Stimulated activated CD8-positive, alpha-beta memory T cell treated with anti-CD3 and anti-CD28 coated beads, Interleukin-15, amount 100 ng/mL, for 1 hour (primary cell): ENCODE measurements around the gene POC5.
A peak's percentile ranks its signal among the peaks of the same experiment; 100 is the strongest.
"Not testable (repeated sequence)": the region's sequence is repeated elsewhere in the genome, so short reads cannot be mapped to it uniquely, and the experiment has no call there.

ENCODE experiments used
- DNase-seq: peaks from one replicate; pipeline ENCODE4 v3.0.0-alpha.2; 2020; ENCODE audit warnings: low read depth

POC5 gene, protein sequence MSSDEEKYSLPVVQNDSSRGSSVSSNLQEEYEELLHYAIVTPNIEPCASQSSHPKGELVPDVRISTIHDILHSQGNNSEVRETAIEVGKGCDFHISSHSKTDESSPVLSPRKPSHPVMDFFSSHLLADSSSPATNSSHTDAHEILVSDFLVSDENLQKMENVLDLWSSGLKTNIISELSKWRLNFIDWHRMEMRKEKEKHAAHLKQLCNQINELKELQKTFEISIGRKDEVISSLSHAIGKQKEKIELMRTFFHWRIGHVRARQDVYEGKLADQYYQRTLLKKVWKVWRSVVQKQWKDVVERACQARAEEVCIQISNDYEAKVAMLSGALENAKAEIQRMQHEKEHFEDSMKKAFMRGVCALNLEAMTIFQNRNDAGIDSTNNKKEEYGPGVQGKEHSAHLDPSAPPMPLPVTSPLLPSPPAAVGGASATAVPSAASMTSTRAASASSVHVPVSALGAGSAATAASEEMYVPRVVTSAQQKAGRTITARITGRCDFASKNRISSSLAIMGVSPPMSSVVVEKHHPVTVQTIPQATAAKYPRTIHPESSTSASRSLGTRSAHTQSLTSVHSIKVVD

DNA sequence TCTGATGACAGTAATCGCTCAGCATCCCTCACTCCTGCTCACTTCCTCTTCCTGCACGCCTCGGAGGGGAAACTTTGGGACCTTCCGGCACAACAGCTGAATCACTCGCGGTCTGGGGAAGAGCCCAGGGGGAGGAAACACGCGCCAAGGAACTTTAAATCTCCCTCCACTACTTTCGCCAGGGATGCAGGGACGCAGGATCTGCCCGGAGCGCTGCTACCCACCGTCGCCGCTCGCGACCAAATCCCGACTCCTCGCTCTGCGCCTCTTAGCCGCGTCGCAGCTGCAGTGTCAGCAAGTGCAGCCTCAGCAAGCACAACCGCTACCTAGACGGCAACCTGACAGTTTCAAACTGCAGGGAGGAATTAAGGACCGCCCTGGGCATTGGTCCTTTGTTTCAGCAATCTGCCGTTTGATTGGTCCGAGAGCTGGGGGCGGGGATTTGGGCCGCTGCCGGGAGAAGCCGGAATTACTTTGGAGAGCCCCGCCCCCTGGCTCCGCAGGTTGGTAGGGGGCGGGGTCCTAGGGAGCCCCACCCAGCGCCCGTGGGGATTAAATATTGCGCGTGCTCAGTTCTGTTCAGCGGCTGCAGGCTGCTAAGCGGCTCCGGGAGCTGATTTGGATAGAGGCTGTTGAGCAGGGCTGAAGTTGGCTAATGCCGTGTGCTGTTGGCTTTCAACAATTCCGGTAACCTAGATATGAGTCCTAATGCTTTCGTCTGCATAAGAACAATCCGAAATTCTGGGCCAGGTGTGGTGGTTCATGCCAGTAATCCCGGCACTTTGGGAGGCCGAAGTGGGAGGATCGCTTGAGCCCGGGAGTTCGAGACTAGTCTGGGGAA is at the start of gene POC5:
Gene POC5 (minus strand): TSS at position 356 of the 841 bp plus-strand sequence. CDS start 4,500 bp downstream, outside the sequence.
- peak; percentile 97 for DNase-seq

DNA sequence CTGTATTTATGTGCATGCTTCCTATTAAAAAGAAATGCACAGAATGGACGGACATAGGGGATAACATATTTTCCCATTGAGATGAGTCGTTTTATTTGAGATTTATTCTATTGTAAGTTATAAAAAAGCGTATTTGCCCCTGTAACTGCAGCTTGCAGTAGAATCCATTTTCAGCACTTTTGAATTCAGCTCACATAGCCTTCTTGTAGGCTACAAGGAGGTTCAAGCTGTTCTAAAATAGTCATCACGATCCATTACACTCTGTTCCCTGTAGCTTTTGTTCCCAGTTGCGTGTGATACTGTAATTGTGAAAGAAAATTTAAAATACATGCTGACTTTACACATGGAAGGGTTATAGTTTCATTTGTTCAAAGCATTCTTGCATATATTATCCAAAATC is 40.9 kb upstream of the POC5 start:
- DNase-seq: no peak

DNA sequence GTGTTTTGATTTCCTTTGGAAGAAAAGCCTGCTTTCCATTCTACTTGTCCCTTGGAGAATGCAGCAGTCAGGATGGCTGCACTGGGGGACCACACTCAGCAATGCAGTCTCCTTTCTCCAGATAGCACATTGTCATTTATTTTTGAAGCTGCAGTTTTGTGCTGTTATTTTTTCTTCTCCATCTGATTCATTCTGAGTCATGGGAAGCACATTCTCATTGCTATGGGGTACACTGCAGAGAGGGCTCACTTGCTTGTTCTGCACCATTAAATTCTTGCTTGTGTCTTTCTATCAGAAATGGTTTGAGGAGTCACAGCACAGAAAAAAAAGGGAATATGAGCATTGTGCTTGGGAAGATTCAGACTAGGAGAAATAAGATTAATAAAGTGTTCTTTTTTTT is 39.7 kb upstream of the POC5 start:
- DNase-seq: no peak

DNA sequence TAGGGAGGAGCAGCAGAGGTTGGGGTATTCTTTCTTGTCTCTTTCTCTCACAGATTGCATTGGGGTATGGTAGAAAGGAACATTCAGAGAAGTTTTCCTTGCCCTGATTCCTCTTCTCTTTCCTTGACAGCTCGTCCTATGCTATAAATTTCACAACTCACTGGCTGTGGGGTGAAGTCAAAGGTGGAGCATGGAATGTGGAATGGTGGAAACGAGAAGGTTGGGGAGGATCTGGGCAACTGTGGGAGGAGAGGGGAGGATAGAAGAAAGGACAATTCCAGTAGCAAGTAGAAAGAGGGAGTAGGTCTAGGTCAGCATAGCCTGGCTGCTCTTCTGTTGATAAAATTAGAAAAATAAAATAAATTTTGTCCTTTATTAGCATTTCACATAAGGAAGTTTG is 39.0 kb upstream of the POC5 start:
- DNase-seq: no peak

DNA sequence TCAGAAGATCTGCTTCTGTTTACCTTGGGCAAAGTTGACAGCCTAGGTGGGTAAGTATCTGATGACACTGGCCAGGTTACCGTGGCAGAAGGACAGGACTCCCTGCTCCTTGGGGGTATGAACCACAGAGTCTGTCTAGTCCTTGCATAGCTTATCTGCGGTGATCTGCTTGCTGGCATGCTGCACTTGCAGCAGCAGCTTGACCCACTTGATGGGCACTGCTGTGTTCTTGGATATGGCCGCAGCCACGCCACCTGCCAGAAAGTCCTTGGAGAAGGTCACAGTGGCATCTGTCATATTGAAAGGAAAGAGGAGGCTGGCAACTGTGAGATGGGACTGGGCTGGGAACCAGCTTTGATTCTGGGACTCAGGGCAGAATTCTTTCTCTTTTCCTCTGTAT is 35.9 kb upstream of the POC5 start:
- DNase-seq: no peak

DNA sequence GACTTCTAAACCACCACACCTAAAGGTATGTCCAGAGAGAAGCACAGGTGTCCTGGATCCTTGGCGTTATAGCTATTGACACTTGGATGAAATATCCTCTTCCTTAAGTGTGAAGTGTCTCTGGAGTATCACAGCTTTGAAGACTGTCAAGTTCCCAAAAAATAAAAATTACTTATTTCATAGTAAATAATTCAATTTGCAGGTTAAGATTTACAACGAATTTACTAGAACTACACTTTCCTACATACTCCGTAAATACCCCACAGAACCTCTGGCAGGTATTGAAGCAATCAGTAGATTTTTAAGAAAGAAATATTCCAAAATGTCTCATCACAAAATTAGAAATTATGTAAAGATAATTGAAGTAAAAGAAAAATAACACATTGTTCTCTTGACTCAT is 27.1 kb upstream of the POC5 start:
- no peak for DNase-seq

DNA sequence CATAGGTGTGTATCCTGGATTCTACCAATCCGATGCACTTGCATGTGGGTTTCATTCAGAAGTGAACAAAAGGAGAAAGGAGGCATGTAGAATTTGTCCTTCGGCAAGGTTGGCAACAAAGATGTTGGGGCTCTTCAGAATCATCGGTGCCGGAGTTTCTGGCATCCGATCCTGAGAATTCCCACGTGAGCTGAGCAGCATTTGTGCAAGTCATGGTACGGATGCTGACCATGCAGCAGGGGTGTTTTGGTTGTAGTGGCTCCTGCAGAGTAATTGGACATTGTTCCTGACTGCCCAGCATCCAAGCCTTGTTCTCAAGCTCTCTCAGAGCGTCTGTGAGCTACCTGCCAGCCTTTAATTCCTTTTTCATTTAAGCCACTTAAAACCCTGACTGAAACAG is 19.0 kb upstream of the POC5 start:
- DNase-seq: no peak

DNA sequence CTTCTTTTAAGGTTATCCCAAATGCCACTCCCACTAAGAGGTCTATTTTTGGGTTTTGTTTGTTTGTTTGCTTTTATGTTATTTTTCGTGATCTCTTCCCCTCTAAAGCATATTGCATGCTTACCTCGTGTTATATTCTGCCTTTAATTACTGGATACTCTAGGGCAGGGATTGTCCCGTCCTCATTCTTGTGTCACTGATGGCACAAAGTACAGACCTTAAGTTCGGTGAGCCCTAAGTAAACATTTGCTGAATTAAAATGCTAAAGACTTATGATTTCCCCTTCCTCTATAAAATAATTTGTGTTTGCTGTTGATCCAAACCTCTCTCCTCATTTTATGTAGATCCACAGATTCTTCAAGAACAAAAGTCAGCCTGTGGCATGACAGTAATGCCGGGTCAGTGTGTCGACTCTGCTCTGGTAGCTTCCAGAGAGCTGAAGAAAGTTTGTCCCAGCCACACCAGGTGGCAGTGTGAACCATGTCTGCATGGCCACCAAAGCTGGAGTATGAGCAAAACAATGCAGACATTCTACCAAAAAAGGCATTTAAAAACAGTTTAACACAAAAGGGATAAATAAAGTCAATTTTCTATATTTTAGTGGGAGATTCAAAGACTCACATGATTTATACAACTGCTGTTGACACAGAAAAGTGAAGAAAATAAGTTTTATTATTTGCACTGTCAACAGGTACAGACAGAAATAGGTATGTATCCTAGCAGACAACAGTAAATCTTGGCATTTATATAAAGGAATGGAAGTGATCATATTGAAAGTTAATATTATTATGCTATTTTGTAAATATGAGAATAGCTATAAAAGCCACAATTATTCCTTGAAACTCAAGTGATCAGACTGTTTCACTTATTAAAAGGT is 17.9 kb upstream of the POC5 start:
- no peak for DNase-seq

DNA sequence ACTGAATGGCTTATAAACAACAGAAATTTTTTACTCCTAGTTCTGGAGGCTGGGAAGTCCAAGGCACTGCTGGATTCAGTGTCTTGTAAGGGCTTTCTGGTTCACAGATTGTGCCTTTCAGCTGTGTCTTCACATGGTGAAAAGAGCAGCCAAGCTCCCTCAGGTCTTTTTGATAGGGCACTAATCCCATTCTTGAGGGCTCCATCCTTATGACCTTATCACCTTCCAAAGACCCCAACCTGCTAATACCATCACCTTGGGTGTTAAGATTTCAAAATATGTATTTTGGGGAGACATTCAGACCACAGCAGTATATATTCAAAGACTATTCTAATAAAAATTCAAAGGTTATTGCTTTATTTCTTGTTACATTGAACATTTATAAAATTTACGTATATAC is 16.5 kb upstream of the POC5 start:
- DNase-seq: no peak

DNA sequence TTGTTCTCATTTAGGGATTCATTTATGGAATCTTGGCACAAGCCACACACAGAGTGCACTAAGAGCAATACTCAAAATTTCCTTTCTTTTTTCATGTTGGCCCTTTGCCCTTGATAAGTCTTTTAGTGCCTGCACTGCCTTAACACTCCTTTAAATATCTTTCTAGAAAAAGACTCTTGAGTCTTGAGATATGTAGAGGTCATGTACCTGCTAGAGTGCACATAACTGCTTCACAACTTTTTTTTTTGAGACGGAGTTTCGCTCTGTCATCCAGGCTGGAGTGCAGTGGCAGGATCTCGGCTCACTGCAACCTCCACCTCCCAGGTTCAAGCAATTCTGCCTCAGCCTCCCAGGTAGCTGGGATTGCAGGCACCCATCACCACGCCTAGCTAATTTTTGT is 14.3 kb upstream of the POC5 start:
- not testable (repeated sequence) for DNase-seq

DNA sequence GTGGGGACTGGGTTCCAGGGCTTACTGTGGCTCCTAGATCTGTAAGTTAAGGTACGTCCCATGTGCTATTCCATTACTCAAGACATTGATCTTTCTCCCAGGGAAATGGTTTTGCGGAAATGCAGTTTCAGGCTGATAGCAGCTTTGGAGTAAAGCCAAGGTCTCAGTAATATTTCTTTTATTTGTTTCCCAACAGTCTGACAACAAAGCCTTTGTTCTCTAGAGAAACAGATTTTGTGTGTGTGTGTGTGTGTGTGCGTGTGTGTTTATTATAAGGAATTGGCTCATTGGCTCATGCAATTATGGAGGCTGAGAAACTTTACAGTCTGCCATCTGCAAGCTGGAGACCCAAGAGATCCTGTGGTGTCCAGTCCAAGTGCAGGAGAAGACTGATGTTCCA is 12.1 kb upstream of the POC5 start:
- DNase-seq: no peak

DNA sequence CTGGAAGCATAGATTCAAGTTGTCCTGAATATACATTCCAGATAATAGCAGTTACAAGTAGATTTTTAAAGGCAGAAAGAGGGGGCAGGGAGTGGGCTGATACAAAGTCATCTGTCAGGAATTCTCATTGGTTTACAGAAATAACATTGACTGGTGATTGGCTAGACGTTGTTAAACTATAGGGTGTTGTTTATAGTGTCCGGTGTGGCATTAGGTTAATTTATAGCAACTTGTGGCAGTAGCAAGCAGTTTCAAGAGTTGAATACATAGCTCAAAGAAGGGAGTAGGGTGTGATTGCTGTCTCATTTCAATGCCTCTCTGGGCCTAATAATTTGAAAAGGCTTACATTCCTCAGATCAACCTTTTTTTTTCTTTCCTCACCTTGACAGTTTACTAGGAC is 10.7 kb upstream of the POC5 start:
- DNase-seq: no peak

DNA sequence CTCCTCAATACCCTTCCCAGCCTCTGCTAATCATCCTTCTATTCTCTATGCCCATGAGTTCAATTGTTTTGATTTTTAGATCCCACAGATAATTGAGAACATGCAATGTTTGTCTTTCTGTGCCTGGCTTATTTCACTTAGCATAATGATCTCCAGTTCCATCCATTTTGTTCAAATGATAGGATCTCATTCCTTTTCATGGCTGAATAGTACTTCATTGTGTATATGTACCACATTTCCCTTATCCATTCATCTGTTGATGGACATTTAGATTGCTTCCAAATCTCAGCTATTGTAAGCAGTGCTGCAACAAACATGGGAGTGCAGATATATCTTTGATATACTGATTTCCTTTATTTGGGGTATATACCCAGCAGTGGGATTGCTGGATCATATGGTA is 9.0 kb upstream of the POC5 start:
- DNase-seq: not testable (repeated sequence)

DNA sequence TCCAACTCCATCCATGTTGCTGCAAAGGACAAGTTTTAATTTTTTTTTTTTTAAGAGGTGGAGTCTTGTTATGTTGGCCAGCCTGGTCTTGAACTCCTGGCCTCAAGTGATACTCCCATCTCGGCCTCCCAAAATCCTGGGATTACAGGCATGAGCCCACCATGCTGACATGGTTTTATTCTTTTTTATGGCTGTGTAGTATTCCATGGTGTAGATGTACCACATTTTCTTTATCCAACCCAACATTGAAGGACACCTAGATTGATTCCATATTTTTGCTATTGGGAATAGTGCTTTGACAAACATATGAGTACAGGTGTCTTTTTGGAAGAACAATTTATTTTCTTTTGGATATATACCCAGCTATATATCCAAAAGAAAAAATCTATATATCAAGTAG is 6.1 kb upstream of the POC5 start:
- no peak for DNase-seq

DNA sequence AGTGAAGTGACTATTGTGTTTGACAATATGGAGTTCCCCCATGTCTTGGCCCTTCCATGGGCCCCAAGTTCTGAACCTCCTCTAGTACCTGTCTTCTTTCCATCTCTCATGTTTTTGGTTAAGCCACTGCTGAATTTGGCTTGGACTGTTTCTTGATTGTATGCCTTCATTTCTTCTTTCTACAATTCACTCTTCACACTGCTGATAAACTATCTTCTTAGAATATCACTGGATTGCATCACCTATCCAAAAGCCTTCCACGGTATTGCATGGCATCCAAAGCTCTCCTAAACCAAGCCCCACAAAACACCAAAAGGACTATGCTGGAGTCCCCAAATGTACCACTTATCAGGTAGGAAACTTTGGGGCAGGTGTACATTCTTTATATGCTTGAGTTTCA is 4.3 kb upstream of the POC5 start:
- DNase-seq: no peak

DNA sequence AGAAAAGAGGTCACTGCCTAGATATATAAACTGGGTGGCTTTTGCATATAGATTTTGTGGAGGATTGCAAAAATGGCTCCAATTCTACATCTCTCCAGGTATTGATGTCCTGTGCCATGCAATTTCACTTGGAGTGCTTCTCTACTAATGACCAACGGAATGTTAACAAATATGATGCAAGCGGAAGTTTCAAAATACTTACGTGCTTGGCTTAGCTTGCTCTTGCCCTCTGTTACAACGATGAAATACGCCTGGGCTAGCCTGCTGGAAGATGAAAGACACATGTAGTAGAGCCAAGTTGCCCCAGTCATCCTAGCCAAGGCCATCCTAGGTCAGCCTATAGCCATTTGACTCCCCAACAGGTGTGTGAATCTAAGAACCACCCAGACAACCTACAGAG is 3.6 kb upstream of the POC5 start:
- no peak for DNase-seq

DNA sequence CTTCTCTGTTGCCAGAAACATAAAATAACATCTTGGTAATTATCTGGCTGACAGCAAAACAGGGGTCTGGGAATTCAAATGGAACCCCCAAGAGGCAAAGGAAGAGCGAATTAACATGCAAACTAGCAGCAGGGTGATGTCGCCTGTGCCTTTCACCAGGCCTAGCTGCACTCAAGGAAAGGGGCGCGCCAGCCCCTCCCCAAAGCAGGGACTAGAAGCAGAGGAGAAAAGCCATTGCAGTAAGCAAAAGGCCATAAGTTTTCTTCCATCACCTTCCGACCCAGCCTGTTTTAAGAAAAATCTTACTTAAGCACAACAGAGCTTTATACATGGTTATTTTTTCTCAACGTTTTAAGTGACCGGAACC is 539 bp downstream of the POC5 start:
- DNase-seq: no peak

DNA sequence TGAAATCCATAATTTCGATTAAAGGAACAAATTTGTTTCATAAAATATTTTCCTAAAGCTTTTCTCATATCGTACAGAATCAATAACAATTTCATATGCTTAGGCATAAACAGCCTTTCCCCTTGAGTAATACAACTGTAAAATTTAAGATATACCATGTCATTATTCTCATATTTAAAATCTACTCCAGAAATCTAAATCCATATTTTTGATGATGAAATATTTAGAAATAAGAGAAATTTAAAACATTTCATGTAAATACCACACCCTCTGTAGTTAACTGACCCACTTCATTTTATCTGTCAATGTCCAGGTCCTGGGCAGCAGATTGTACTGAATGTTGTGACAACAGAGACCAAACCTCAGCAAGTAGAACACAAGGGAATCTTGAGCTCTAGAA is 5.1 kb downstream of the POC5 start:
- DNase-seq: no peak

DNA sequence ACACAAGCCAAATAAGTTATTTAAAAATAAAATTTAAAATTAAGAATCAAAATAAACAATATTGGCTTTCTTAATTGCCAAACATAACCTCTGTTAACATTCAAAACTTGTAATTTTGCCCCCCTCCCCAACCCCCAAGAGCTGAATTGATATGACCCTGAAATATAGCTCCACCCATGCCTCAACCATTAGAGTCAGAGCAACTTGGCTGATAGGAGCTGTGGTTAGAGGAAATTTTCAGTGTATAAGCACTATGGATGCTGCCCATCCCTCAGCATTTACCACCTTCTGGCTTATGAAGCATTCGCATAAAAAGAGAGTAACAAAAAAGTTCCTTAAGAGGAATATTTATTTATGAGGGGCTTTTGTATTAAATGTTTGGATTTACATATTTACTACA is 6.1 kb downstream of the POC5 start:
- DNase-seq: no peak

DNA sequence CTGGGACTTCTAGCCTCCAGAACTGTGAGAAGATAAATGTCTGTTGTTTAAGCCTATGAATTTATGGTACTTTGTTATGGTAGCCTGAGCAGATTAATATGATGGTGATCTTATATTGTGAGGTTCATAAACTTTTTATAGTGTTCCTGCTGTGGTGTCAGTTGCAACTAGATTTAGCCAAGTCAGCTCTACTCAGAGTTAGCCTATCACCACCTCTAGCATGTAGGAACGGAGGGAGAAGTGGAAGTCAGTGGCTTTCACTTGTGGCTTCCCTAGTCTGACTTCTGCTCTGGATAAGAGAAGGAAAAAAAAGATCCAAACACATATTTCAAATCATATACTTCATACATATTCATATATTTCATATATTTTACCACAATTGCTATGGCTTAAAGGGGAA is 6.6 kb downstream of the POC5 start:
- DNase-seq: no peak

DNA sequence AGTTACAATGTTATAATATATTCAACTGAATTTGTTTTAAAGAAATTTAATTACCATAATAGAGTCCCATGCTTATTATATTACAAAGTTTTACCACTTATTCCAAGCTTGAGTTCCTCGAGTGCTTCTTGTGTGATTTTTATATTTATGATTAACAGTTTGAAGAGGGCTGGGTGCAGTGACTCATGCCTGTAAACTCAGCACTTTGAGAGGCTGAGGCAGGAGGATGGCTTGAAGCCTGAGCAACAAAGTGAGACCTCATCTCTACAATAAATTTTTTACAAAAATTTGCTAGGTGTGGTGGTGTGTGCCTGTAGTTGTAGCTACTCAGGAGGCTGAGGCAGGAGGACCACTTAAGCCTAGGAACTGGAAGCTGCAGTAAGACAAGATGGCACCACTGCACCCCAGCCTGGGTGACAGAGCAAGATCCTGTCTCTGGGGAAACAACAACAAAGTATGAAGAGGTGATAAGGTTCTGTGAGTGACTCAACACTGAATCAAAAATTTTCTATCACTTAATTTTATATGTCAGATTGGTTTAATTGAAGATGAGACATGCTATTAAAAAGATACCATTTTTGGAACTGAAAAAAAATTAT is 9.2 kb downstream of the POC5 start:
- DNase-seq: no peak

DNA sequence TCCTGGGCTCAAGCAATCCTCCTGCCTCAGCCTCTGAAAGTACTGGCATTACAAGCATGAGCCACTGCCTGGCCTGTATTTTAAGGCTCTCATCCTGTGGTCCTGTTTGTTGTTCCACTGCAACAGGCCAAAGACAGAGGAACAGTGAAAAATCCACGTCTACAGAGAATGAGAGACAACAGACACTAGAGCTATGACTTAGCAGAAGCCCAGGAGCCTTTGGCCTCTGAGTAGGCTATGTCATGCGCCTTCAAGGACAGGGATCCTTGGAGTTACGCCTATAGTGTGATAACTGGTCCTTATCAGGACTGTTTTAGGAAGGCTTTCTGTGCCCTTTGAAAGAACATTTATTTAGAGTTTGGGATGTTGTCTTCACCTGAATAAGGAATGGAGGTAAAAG is 10.5 kb downstream of the POC5 start:
- no peak for DNase-seq
